ENCODE measurements around the gene TMPRSS9. TPM values are rescaled to one million over a fixed set of nuclear protein-coding genes. Genes with fewer than 3 reads are reported as not detected.

TMPRSS9 gene
- polyA plus RNA-seq, 1 donor = 0.38 TPM

DNA sequence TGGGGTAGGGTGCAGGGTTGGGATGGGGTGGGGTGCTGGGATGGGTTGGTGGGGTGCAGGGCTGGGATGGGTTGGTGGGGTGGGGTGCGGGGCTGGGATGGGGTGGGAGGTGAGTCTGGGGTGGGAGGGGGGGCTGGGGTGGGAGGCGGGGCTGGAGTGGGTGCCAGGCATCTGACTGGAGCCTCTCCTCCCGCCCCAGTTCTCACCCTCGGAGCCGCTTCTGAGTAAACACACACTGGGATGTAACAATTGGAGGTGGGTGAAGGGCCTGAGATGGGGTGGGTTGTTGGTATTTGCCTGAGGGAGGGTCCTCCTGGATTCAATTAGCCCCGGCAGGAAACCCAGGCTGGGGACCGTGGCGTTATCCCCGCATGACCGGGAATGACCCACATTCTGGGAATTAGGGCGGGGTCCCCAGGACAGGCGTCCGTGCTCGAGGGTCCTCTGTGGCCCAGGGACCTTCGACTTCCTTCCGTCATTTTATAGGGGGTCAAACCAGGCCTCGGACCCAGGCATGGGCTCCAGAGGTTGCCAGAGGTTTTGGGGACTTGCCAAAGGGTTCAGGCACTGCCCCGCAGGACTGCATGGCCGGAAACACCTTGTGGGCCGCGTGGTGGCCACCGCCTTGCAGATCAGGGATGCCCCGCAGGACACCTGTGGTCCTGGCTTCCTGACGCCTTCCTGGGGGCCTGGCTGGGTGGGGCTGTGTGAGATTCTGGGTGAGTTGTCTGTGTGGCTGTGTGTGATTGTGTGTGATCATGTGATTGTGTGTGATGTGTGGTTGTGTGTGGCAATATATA, 1.4 kb downstream of the TMPRSS9 start:
- DNase-seq (ENCODE audit: low read depth) = no peak

GRCh38 chr19:2362046-2362969, 2.2 kb downstream of the TMPRSS9 start:
- DNase-seq (ENCODE audit: low read depth) = no peak

- DNase-seq (ENCODE audit: low read depth) = no peak
These were observed 2.9 kb downstream of the TMPRSS9 start for GRCh38 chr19:2362970-2363300.

DNA sequence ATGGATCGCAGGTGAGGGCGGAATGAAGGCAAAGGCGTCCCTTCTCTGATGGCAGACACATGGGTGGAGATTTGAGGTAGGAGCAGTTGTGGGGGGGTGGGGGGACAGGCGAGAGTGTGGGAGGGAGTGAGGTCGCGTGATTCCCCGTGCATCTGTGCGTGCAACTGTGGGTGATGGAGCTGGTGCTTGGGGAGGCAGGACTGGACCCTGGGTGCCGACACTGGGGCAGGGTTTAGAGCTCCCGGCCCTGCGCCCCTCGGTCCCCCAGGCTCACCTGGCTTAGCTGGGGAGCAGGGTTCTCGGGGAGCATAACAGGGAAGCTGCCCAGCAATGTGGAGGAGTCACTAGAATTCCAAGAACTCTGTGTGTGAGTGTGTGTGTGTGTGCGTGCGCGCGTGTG, 3.4 kb downstream of the TMPRSS9 start:
- no peak for DNase-seq (ENCODE audit: low read depth)

- DNase-seq (ENCODE audit: low read depth) = no peak
These were observed 5.3 kb downstream of the TMPRSS9 start for GRCh38 chr19:2365201-2365970.

DNA sequence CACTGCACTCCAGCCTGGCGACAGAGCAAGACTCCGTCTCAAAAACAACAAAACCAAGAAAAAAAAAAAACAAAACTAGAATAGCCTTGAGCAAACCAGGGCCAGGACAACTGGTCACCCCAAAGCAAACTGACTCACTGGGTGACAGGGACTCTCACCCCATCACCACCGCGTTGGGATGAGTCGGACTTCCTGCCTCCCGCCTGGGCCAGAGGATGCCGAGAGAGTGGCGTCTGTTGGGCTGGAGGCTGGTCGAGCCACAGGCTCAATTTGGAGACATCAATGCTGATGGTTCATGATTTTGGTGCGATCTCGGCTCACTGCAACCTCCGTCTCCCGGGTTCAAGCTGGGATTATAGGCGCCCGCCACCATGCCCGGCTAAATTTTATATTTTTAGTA, 11.6 kb downstream of the TMPRSS9 start:
- DNase-seq (ENCODE audit: low read depth) = no peak

- no peak for DNase-seq (ENCODE audit: low read depth)
These were observed 12.1 kb downstream of the TMPRSS9 start for GRCh38 chr19:2372076-2372612.

DNA sequence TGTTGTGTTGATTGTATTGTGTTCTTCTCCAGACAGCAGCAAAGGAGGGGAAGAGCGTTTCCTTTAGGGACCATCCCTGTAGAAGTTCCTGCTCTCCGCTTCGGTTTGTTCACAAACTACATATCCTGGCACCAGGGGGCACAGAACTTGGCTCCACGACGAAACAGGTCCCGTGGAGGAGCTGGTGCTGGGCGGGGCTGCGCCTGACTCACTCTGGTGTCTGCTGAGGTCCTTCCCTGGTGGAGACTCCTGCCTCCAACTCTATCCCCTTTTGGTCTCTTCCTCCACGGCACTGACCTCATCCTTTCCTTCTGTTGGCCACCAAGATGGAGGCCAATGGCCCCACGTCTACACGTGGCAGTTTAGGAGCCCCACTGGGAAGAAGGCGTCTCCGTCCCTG, 14.7 kb downstream of the TMPRSS9 start:
- DNase-seq (ENCODE audit: low read depth) = no peak

- DNase-seq (ENCODE audit: low read depth) = no peak
These were observed 15.5 kb downstream of the TMPRSS9 start for GRCh38 chr19:2375353-2376121.

- no peak for DNase-seq (ENCODE audit: low read depth)
These were observed 16.9 kb downstream of the TMPRSS9 start for GRCh38 chr19:2376784-2377519.

DNA sequence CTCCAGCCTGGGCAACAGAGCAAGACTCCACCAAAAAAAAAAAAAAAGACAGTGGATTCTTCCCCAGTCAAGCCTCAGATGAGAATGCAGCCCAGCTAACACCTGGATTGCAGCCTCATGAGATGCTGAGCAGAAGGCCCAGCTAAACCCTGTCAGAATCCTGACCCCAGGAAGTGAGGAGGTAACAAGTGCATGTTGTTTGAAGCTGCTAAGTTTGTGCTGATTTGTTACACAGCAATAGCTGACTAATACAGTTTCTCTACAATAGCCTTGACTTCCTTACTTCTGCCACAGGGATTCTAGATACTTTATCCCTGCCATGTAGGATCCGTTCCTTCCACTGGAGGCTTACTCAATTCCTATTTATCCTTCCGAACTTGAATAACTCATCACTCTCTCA, 20.5 kb downstream of the TMPRSS9 start:
- DNase-seq (ENCODE audit: low read depth) = no peak

DNA sequence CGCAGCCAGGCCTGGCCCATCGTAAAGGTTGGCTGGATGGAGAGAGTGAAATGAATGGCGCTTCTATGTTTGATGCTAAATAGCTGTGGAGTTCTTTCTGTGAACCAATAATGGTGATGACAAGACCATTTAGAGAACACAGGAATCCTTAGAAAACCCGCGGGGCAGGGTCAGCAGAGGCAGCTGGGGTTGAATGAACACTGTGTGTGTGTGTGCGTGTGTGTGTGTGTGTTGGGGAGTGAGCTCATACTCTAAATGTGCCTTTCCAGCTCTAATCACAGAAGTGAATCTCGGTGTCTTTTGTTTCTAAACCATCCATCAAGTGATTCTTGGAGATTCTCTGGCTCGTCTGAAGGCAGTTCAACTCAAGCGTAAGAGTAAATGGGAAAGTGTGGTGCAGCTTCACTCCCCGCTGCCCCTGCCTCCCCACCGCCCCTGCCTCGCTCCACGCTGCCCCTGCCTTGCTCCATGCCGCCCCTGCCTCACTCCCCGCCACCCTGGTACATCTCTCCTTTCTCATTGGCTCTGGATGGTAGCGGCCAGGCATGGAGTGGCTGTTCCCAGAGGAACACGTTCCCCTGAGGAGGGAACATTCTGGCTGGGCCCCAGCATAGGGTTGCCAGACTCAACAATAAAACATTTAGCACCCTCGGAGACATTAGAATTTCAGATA, 21.2 kb downstream of the TMPRSS9 start:
- no peak for DNase-seq (ENCODE audit: low read depth)

DNA sequence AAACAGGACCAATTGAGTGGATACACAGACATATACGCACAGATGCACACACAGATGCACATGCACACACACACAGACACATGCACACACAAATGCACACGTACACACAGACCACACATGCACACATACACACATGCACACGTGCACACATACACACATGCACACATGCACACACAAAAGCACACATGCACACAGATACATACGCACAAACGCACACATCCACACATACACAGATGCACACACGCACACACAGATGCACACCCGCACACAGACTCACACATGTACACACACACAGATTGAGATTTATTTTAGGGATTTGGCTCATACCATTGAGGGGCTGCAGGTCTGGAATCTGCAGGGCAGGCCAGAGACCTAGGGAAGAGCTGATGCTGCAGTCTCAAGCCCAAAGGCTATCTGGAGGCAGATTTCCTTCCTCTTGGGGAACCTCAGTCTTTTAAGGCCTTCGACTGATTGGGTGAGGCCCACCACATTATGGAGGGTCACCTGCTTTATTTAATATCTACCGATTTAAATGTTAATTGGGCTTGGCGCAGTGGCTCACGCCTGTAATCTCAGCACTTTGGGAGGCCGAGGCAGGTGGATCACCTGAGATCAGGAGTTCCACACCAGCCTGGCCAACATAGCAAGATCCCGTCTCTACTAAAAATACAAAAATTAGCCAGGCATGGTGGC, 22.6 kb downstream of the TMPRSS9 start:
- DNase-seq (ENCODE audit: low read depth) = no peak

DNA sequence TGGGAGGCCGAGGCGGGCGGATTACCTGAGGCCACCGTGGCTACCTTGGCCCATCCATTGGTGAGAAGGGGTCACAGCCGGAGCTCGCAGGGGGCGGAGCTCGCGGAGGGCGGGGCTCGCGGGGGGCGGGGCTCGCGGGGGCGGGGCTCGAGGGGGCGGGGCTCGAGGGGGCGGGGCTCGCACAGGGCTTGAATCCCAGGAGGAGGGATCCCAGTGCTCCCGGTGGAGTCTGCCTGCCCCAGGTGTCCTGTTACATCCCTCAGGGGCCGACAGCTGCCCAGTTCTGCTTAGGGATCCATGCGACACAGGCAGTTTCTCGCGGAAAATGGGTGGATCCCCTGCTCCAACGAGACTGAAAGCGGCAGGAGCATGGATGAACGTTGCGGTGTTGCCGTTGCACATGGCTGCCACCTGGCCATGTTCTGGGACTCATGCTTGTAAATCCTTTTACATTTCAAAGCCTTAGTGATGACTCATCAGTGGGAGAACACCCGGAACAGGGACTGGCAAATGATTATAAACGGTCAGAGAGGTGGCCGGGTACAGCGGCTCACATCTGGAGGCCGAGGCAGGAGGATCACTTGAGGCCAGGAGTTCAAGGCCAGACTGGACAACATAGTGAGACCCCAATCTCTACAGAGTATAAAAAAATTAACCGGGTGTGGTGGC, 25.1 kb downstream of the TMPRSS9 start:
- no peak for DNase-seq (ENCODE audit: low read depth)

- no peak for DNase-seq (ENCODE audit: low read depth)
These were observed 27.6 kb downstream of the TMPRSS9 start for GRCh38 chr19:2387367-2388288.

GRCh38 chr19:2389594-2389993, 29.5 kb downstream of the TMPRSS9 start:
- DNase-seq (ENCODE audit: low read depth) = no peak

DNA sequence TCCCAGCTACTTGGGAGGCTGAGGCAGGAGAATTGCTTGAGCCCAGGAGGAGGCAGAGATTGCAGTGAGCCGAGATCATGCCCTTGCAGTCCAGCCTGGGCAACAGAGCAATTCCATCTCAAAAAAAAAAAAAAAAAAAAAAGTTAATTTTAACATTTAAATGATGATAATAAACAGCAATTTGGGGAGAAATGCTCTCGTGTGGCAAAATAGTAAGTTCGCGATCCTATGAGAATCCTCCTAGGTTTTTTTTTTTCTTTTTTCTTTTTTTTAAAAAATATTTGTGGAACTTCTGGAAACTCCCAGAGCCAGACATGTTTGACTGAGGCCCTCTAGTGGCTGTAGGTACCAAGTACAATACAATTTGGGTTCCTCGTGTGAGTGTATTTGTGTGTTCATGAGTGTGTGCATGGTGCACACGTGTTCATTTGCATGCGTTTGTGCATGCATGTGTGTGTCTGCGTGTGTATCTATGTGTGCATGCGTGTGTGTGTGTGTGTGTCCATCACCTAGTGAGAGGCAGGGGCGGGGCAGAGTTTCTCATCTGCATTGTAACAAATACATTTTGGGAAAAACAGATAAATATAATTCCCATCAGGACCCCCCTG, 31.2 kb downstream of the TMPRSS9 start:
- peak; percentile 32 for DNase-seq (ENCODE audit: low read depth)
